Spinal cord (tissue), 10 donors: ENCODE data around the gene MARCHF2. TPM values are rescaled to one million over a fixed set of nuclear protein-coding genes. Genes with fewer than 3 reads are reported as not detected.

Experiments used
- DNase-seq, 6 donors: peaks; one replicate each; pipeline versions ENCODE4 v3.0.0 to v3.0.0-alpha.2; 2013 to 2015; ENCODE audit warnings: low spot score in 6 of 6, low read depth in 4 of 6
- H3K27ac ChIP-seq: one replicate; pipeline ENCODE4 v1.5.1; 2013; ENCODE audit warnings: low read depth, low read length, control low read depth
- H3K27me3 ChIP-seq: one replicate; pipeline ENCODE4 v1.6.1; 2013; ENCODE audit warnings: low read length; ENCODE audit not compliant: control insufficient read depth, insufficient read depth
- H3K36me3 ChIP-seq: one replicate; pipeline ENCODE4 v1.6.1; 2013; ENCODE audit warnings: low read length; ENCODE audit not compliant: control insufficient read depth, insufficient read depth
- H3K4me1 ChIP-seq: one replicate; pipeline ENCODE4 v1.6.1; 2013; ENCODE audit warnings: low read length; ENCODE audit not compliant: control insufficient read depth, insufficient read depth
- H3K4me3 ChIP-seq: one replicate; pipeline ENCODE4 v1.5.1; 2013; ENCODE audit warnings: low read depth, low read length, control low read depth
- H3K9me3 ChIP-seq: one replicate; pipeline ENCODE4 v1.6.1; 2013; ENCODE audit warnings: low read length; ENCODE audit not compliant: control insufficient read depth, insufficient read depth
- WGBS: methylation state at CpG from one replicate; pipeline ENCODE4 v1.1.5; 2013; ENCODE audit warnings: missing lambda C conversion rate; ENCODE audit not compliant: insufficient coverage; 5-methylcytosine and 5-hydroxymethylcytosine counted together
- long read RNA-seq, 4 donors: transcript quantifications; one replicate each; lab custom pipeline, GENCODE V29; 2026
- polyA plus RNA-seq, 2 donors: library from polyadenylated mRNA; unstranded; fragments of 120-200 nt; gene quantifications; one replicate each; pipeline ENCODE4 v1.2.1, GENCODE V29; 2013; ENCODE audit not compliant: insufficient read length in 2 of 2
- total RNA-seq, 2 donors: library from RNA; depleted of rRNA in 1 of 2; stranded (reverse); fragments of 120-200 nt in 1 of 2; fragments of >200 nt in 1 of 2; gene quantifications; one replicate each; pipeline versions ENCODE4 v1.2.3 to v1.2.4, GENCODE V29; 2013 to 2014
- donor health status: healthy.

MARCHF2 gene, protein sequence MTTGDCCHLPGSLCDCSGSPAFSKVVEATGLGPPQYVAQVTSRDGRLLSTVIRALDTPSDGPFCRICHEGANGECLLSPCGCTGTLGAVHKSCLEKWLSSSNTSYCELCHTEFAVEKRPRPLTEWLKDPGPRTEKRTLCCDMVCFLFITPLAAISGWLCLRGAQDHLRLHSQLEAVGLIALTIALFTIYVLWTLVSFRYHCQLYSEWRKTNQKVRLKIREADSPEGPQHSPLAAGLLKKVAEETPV
- total RNA-seq (10 to 100 TPM; 44.1 to 54.2 TPM), polyA plus RNA-seq (10 to 100 TPM; 60.7 to 61.7 TPM)
- long read RNA-seq, donor 1, transcript MARCH2-201 (5 exons, 1,376 nt): major isoform, 14 of 26 reads
- long read RNA-seq, donor 1, partial matches to known transcripts: 5 of 26 reads
- long read RNA-seq, donor 1, other reads (novel, unspliced or antisense): 6 of 26 reads
- long read RNA-seq, donor 2, transcript MARCH2-201 (5 exons, 1,376 nt): major isoform, 6 of 6 reads
- long read RNA-seq, donor 2, partial matches to known transcripts: 0 of 6 reads
- long read RNA-seq, donor 2, other reads (novel, unspliced or antisense): 0 of 6 reads
- long read RNA-seq, donor 3, transcript MARCH2-201 (5 exons, 1,376 nt): major isoform, 5 of 5 reads
- long read RNA-seq, donor 3, partial matches to known transcripts: 0 of 5 reads
- long read RNA-seq, donor 3, other reads (novel, unspliced or antisense): 0 of 5 reads
- long read RNA-seq, donor 4, partial matches to known transcripts: 0 of 5 reads
- long read RNA-seq, donor 4, other reads (novel, unspliced or antisense): 0 of 5 reads

DNA sequence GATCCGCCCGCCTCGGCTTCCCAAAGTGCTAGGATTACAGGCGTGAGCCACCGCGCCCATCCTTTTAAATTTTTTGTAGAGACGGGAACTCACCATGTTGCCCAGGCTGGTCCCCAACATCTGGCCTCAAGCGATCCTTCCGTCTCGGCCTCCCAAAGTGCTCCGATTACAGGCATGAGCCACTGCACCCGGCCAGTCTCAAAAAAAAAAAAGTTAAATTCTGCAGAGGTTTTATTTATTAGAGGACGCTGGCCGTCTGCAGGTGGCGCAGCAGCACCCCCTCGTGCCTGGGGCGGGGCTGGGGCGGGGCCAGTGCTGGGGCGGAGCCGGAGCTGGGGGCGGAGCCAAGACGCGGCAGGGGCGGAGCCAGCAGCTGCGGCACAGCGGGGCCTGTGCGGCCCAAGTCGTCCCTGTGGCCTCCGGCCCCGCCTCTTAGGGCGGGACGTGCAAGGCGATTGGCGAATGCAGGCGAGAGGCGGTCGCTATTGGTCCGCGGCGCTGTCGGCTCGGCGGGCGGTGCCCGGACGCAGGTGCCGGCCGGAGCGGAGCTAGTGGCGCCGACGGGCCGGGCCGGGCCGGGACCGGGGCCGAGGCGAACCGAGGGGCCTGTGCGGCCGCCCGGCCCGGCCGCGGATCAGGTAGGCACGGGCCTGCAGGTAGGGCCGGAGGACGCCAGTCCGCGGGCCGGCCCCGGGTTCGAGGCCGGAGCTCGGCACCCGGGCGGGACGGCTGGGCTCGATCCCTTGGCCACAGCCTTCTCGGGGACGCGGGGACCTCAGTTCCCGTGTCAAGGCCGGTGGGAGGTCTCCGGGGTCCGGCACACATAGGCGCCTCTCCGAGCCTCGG is at the start of gene MARCHF2:
Gene MARCHF2 (plus strand): TSS at position 523 of the 846 bp plus-strand sequence. CDS start 8,536 bp downstream, outside the sequence.
- peak within 1 kb of the TSS; percentile 38 for H3K4me3 ChIP-seq
- peak; percentile 80 to 98 (median 92) for DNase-seq
- H3K27me3 ChIP-seq: no peaks in the 10 kb centered on the region
- 4% methylated on average over 85 of the region's 89 CpGs for WGBS
- no peaks in the 10 kb centered on the region for H3K9me3 ChIP-seq
- H3K27ac ChIP-seq: no peak within 1 kb of the TSS
- H3K4me1 ChIP-seq: peaks cover 20% of the 10 kb centered on the region
- peaks cover 1% of the 10 kb centered on the region for H3K36me3 ChIP-seq

DNA sequence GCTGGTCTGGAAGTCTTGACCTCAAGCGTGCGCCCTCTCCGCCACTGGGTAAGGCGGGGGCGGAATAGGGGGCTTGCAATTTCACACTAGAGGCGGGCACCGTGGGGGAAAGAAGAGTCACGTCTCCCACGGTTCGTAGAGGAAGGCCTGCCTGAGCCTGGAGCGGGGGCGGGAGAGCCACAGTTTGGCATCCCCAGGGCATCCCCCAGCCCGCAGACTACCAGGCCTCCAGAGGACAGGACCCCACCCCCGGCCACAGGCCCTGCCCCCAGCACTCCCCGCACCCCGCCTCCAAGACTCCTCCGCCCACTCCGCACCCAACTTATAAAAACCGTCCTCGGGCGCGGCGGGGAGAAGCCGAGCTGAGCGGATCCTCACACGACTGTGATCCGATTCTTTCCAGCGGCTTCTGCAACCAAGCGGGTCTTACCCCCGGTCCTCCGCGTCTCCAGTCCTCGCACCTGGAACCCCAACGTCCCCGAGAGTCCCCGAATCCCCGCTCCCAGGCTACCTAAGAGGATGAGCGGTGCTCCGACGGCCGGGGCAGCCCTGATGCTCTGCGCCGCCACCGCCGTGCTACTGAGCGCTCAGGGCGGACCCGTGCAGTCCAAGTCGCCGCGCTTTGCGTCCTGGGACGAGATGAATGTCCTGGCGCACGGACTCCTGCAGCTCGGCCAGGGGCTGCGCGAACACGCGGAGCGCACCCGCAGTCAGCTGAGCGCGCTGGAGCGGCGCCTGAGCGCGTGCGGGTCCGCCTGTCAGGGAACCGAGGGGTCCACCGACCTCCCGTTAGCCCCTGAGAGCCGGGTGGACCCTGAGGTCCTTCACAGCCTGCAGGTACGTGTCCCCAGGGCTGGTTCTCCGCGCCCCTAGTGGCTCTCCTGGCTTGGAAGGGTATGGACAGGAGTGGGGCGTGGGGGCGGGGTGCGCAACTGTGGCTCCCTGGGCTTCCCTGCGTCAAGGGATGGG is 49.0 kb upstream of the MARCHF2 start, which contains the start of gene ANGPTL4:
Gene ANGPTL4 (plus strand): TSS at position 353 of the 969 bp plus-strand sequence. CDS start 167 bp downstream, at position 520.
- peaks cover 17% of the 10 kb centered on the region for H3K27me3 ChIP-seq
- no peaks in the 10 kb centered on the region for H3K36me3 ChIP-seq
- H3K4me1 ChIP-seq: peaks cover 60% of the 10 kb centered on the region
- peak within 1 kb of the TSS; percentile 56 for H3K4me3 ChIP-seq
- peak in 2 of 6 donors; percentile 46 to 76 for DNase-seq
- no peaks in the 10 kb centered on the region for H3K9me3 ChIP-seq
- H3K27ac ChIP-seq: peak within 1 kb of the TSS; percentile 71
- WGBS: under 1% methylated on average over 74 of the region's 81 CpGs

DNA sequence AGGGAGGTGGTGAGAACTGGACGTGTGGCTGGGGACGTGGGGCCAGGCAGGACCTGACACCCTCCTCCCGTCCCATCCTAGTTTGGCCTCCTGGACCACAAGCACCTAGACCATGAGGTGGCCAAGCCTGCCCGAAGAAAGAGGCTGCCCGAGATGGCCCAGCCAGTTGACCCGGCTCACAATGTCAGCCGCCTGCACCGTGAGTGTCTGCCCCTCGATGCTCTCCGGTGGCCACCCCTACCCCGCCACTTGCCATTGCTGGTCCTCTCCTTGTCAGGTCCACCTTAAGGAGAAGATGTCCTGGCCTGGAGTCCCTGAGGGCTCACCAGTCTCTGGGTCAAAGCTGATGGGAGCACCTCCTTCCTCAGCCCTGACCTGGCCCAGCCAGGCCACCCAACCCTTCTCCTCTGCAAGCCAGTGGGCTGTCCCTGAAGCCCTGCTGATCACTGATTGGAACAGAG is 47.0 kb upstream of the MARCHF2 start:
- Histone ChIP-seq H3K36me3 (peaks cover 3% of the 10 kb centered on the region), H3K27ac (no peak overlapping the region), H3K27me3 (peaks cover 17% of the 10 kb centered on the region), H3K4me1 (peaks cover 63% of the 10 kb centered on the region), H3K4me3 (no peak overlapping the region), H3K9me3 (no peaks in the 10 kb centered on the region)
- WGBS: 96% methylated on average over 11 of the region's 11 CpGs
- DNase-seq: no peak

DNA sequence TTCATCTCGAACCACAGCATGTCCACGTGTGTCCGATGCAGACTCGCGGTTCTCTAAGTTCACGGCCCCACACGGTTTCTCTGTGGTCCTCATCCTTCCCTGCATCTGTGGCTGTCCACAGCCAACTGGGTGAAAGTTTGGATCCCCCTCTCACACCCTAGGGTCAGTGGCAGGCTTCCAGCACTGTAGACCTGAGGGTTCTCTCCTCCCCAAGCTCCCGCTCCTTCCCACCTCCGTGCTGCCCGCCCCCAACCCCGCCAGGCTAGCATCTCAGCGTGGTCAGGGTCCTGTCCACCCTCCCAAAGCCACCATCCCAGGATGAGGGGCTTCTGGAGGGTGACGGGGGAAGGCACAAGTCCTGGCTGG is 46.2 kb upstream of the MARCHF2 start:
- H3K27ac ChIP-seq: peak overlapping the region; percentile 92
- 63% methylated on average over 11 of the region's 13 CpGs for WGBS
- peaks cover 61% of the 10 kb centered on the region for H3K4me1 ChIP-seq
- H3K36me3 ChIP-seq: peaks cover 7% of the 10 kb centered on the region
- no peak for DNase-seq
- peaks cover 17% of the 10 kb centered on the region for H3K27me3 ChIP-seq
- no peaks in the 10 kb centered on the region for H3K9me3 ChIP-seq
- peak overlapping the region; percentile 16 for H3K4me3 ChIP-seq

DNA sequence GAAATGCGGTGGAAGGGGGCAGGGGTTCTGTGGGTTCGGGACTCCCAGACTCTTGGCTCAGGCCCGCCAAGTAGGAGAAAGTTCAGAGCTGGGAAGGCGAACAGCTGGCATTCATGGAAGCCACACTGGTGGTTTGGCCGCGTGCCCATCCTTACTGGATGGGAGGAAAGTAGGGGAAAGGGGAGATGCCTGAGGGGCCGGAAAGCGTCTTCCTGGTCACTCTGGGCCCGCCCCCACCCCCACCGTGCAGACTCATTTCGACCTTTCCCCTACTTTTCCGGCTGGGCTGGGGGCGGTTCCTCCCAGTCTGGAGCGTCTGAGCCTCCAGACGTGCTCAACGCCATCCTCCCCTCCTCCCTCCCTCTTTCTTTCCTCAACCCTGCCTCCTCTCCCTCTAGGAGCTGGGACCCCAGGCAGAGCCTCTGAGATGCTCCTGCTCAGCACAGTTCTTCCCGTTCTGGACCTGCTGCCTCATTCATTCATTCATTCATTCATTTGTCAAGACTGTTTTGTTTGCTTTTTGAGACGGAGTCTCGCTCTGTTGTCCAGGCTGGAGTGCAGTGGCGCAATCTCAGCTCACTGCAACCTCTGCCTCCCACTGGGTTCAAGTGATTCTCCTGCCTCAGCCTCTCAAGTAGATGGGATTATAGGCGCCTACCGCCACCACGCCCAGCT is 45.6 kb upstream of the MARCHF2 start:
- Histone ChIP-seq H3K36me3 (peaks cover 9% of the 10 kb centered on the region), H3K27me3 (peaks cover 15% of the 10 kb centered on the region), H3K9me3 (no peaks in the 10 kb centered on the region), H3K27ac (peak overlapping the region; percentile 92), H3K4me1 (peaks cover 56% of the 10 kb centered on the region), H3K4me3 (peak overlapping the region; percentile 16)
- WGBS: 18% methylated on average over 19 of the region's 23 CpGs
- peak in 4 of 6 donors; percentile 79 to 96 (median 90) for DNase-seq

DNA sequence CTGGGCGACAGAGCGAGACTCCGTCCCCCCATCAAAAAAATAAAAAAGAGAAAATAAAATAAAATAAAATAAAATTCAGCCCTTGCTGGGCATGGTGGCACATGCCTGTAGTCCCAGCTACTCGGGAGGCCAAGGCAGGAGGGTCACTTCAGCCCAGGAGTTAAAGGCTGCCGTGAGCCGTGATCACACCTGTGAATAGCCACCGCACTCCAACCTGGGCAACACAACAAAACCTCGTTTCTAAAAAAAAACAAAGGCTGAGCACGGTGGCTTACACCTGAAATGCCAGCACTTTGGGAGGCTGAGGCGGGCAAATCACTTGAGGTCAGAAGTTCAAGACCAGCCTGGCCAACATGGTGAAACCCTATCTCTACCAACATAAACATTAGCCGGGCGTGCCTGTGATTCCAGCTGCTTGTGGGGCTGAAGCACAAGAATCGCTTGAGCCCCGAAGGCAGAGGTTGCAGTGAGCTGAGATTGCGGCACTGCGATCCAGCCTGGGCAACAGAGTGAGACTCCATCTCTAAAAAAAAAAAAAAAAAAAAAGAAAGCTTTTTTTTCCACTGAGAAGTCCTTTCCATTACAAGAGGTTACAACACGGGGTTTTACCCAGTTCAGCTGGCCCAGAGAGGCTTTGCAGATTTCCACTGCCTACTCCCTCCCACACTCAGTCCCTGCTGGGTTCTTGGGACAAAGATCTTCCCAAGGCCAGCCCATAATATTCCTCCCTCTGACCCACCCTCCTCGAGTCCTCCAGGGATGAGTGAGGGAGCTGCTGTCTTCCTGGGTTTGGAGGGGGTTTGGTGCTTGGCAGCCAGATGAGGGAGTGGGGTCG is 42.7 kb upstream of the MARCHF2 start:
- Histone ChIP-seq H3K27me3 (no peaks in the 10 kb centered on the region), H3K9me3 (no peaks in the 10 kb centered on the region), H3K4me3 (no peak overlapping the region), H3K4me1 (peaks cover 33% of the 10 kb centered on the region), H3K27ac (no peak overlapping the region), H3K36me3 (peaks cover 22% of the 10 kb centered on the region)
- 92% methylated on average over 12 of the region's 19 CpGs for WGBS
- no peak for DNase-seq

DNA sequence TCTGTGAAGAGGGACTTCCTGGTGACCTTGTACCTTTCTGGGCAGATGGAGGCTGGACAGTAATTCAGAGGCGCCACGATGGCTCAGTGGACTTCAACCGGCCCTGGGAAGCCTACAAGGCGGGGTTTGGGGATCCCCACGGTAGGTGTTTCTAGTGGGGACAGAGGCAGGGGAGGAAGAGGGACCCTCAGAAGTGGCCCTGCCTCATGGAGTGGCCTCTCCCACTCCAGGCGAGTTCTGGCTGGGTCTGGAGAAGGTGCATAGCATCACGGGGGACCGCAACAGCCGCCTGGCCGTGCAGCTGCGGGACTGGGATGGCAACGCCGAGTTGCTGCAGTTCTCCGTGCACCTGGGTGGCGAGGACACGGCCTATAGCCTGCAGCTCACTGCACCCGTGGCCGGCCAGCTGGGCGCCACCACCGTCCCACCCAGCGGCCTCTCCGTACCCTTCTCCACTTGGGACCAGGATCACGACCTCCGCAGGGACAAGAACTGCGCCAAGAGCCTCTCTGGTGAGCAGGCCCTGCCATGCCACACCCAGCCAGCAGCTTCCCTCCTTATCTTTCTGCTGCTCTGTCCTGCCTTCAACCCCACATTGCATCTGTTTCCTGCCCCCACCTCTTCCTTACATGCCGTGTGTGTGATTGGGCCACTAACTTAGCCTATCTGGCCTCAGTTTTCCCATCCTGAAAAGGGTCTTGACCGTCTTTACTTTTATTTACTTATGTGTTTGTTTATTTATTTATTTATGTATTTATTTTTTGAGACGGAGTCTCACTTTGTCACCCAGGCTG is 41.9 kb upstream of the MARCHF2 start:
- DNase-seq: no peak
- peaks cover 29% of the 10 kb centered on the region for H3K36me3 ChIP-seq
- H3K27ac ChIP-seq: no peak overlapping the region
- H3K4me1 ChIP-seq: peaks cover 29% of the 10 kb centered on the region
- no peak overlapping the region for H3K4me3 ChIP-seq
- no peaks in the 10 kb centered on the region for H3K27me3 ChIP-seq
- WGBS: 91% methylated on average over 25 of the region's 28 CpGs
- H3K9me3 ChIP-seq: no peaks in the 10 kb centered on the region
